GM23338 (cell line): ENCODE results near the gene ATAD3B.

Experiments used
- CREB1 ChIP-seq: fragments of 250-450 bp; sonication (Bioruptor Pico); IDR thresholded peaks from 2 replicates; pipeline ENCODE4 v1.5.0; 2020; ENCODE audit warnings: low read depth, mild to moderate bottlenecking, moderate library complexity
- CTCF ChIP-seq, 2 experiments: fragments of 200-600 bp in 1 of 2; sonication (generic) in 1 of 2; conservative IDR thresholded peaks; 2 replicates each; pipeline versions ENCODE4 v1.5.1 to v1.6.1; 2016 to 2017; ENCODE audit warnings: antibody characterized with exemption in 2 of 2, low read depth in 2 of 2, mild to moderate bottlenecking in 2 of 2, moderate library complexity in 1 of 2
- ETS1 ChIP-seq: IDR thresholded peaks from 2 replicates; pipeline ENCODE4 v1.6.1; 2016; ENCODE audit warnings: antibody characterized with exemption
- EZH2 ChIP-seq: fragments of 200-600 bp; sonication (generic); IDR thresholded peaks from one replicate; pipeline ENCODE4 v1.8.0; 2017; ENCODE audit warnings: antibody characterized with exemption, mild to moderate bottlenecking, low read depth; ENCODE audit not compliant: unreplicated experiment
- EZH2phosphoT487 ChIP-seq: fragments of 200-600 bp; sonication (generic); IDR thresholded peaks from one replicate; pipeline ENCODE4 v1.8.1; 2018; ENCODE audit warnings: antibody characterized with exemption; ENCODE audit not compliant: unreplicated experiment
- JUNB ChIP-seq: IDR thresholded peaks from one replicate; pipeline ENCODE4 v1.6.1; 2016; ENCODE audit warnings: antibody characterized with exemption; ENCODE audit not compliant: unreplicated experiment
- NANOG ChIP-seq: IDR thresholded peaks from 2 replicates; pipeline ENCODE4 v1.6.1; 2016; ENCODE audit warnings: antibody characterized with exemption, borderline replicate concordance
- POLR2AphosphoS5 ChIP-seq: IDR thresholded peaks from 2 replicates; pipeline ENCODE4 v1.6.1; 2016; ENCODE audit warnings: antibody characterized with exemption, low read depth
- REST ChIP-seq: IDR thresholded peaks from one replicate; pipeline ENCODE4 v1.6.1; 2018; ENCODE audit warnings: antibody characterized with exemption; ENCODE audit not compliant: unreplicated experiment
- STAT1 ChIP-seq: IDR thresholded peaks from one replicate; pipeline ENCODE4 v1.6.1; 2016; ENCODE audit warnings: antibody characterized with exemption; ENCODE audit not compliant: unreplicated experiment
- ZNF114 ChIP-seq: fragments of 250-450 bp; sonication (Bioruptor Pico); IDR thresholded peaks from 2 replicates; pipeline ENCODE4 v1.5.0; 2020; ENCODE audit warnings: mild to moderate bottlenecking, moderate library complexity
- ZNF331 ChIP-seq: fragments of 250-450 bp; sonication (Bioruptor Pico); IDR thresholded peaks from 2 replicates; pipeline ENCODE4 v1.5.0; 2020; ENCODE audit warnings: low read depth, mild to moderate bottlenecking, moderate library complexity
- ZNF462 ChIP-seq: fragments of 250-450 bp; sonication (Bioruptor Pico); IDR thresholded peaks from 2 replicates; pipeline ENCODE4 v1.5.0; 2020; ENCODE audit warnings: mild to moderate bottlenecking, moderate library complexity

GRCh38 chr1:1491601-1492000 is 20.0 kb downstream of the ATAD3B start:
- TF ChIP-seq JUNB (no peak), CTCF (conservative IDR thresholded peaks at IDR 0.05; ENCODE audit: low read depth in 2 of 2) (no peak), EZH2 (no peak), POLR2AphosphoS5 (no peak), CREB1 (CRISPR knock-in tag) (no peak), STAT1 (no peak), REST (no peak), EZH2phosphoT487 (no peak), NANOG (no peak), ZNF331 (CRISPR knock-in tag) (no peak), ETS1 (no peak), ZNF114 (CRISPR knock-in tag) (no peak), ZNF462 (CRISPR knock-in tag) (no peak)
